ENCODE data around the gene FLVCR2.

The FLVCR2 gene

DNA sequence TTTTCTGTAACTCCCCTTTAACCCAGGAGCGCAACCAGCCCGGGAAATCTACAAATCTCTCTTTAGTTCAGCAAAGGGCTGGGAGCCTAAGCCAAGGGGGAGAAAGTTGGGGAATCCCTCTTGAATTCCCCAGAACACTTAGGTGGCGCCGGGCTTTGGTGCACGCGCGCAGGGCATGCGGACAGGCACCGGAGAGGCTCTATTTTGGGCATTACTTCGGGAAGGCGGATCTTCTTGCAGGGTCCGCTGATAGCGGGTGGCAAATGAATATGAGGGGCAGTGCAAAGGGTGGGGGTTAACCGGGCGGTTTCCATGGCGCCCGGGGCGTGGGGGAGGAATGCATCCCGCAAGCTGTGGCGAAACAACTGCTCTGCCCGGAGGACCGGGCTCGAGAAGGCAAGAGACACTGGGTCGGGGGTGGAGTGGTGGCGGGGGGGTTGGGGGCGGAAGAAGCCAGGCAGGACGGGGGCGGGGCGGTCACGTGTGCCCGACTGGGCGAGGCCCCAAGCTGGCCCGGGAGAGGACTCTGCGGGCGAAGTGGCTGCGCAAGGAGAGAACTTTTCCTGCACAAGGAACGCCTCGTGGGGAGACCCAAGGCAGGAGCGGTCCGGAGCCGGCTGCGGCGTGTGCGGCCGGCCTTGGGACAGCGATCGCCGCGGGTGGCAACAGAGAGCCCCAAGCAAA, at the start of gene FLVCR2:
Gene FLVCR2, plus strand, starts transcription at position 519 of the 684 bp plus-strand sequence. CDS start 353 bp downstream, outside the sequence.
- DNase-seq: peak; percentile 37

DNA sequence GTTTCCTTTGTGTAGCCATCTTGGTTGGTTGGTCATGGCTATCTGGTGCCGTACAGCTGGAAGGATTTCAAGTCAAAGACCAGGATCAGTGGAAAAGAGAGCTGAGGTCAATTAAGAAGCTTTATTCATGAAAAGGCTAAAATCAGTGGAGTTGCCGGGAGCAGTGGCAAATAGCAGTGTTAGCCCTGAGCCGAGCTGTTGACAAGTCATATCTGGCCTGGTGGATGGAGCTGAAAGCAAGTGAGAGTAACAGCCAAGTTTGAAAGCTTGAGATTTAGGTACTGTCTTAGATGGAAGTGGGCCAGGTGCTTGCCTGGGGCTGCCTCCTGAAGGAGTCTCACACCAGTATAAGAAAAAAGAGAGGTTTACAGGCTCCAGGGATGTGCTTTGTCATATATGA, 47.2 kb upstream of the FLVCR2 start:
- no peak for DNase-seq

DNA sequence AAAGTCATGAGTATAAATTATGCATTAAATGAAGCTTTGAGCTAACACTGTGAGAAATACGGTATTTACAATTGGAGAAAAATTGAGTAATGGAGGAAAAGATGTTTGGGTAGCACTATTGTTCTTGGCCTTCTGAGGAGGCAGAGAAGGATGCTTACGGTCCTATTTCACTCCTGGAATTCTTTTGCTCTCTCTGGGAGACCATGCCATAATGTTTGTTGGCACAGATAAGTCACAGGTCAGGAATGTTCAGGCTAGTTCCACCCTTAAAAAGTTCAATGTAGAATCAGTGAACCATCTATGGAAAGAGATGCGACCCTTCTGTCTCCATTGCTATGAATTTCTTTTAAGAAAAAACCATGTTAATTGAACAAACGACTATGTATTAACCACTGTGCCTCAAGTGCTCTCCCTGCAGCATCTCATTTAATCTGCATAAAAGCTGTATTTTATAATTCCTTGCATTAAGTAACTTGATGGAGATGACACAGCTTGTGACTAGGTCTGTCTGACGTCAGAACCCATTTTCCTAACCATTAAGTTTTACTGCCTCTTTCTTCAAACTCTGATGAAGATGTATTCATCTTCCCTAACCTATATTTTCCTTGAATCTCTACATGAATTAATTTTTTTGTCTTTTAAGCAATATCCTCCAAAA, 46.6 kb upstream of the FLVCR2 start:
- DNase-seq: no peak

DNA sequence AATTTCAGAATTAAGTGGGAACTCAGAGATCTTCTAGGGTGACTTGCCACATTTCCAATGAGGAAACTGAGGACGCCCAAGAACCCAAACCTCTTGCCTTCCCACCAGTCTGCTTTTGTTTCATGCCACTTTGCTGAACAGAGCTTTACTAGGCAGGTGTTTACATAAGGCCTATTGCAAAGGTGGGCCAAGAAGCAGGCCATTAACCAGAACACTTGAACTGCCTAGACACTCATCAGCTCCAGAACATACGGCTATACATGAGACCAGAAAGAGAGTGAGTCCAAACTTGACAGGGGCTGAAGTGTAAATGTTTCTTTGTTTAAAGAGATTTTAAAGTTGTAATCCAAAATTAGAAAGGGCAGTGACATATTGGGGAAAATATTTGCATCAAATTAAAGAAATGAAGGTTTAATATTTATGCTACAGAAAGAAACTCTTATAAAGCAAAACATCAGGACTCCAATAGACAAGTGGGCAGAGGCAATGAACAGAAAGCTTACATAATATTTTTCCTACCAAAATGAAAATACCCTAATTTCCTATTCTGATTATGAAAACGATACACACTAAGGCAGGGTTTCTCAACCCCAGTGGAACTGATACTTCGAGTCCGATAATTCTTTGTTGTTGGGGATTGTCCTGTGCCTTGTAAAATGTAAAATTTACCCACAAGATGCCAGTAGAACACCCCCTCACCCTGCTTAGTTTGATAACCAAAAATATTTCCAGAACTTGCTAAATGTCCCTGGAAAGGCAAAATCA, 44.4 kb upstream of the FLVCR2 start:
- DNase-seq: no peak

DNA sequence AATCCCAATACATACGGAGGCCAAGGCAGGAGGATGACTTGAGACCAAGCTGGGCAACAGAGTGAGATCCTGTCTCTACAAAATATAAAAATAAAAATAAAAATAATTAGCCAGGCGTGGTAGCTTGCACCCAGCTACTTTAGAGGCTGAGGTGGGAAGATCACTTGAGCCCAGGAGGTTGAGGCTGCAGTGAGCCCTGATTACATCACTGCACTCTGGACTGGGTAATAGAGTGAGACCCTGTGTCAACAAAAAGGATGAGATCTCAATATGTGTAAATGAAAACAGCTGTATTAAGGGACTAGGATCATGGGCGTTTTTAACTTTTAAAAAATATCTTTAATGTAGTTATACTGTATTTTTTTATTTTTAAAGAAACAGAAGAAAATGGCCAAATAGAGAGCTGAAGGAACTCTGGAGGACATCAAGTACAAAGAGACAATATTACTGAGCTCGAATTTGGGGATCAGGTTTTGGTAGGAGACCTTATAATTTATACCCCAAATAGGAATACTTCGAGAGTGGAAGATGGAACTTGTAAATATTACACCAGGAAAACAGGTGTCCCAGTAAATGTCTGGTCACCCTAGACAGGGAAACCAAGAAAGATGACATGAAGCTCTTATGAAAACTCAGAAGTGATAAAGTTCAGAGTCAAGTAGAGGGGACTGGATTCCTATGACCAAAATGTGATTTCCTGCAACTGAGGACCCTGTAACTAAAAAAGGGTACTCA, 43.1 kb upstream of the FLVCR2 start:
- DNase-seq: no peak

DNA sequence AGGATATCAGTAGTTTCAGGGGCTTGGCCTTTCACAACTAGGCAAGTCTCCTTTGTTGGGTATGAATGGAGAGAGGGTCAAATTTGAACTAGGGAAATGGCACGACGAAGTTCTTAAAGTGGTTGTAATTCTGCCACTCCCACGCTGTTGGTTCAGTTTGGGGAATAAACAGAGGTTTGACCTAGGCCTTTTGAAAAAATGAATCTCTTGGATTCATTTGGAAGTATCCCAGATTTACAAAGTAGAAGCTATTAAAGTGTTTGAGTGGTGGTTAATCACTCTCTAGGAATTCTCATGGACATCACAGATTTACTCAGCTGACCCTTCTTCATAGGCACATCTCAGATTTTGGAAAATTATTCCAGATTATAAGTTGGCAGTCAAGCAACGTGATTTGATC, 41.3 kb upstream of the FLVCR2 start:
- no peak for DNase-seq

GRCh38 chr14:75539162-75539560, 39.3 kb upstream of the FLVCR2 start:
- DNase-seq: no peak

- DNase-seq: no peak
Measured at GRCh38 chr14:75539561-75540478, 38.6 kb upstream of the FLVCR2 start.

- DNase-seq: no peak
Measured at GRCh38 chr14:75540479-75540851, 38.0 kb upstream of the FLVCR2 start.

DNA sequence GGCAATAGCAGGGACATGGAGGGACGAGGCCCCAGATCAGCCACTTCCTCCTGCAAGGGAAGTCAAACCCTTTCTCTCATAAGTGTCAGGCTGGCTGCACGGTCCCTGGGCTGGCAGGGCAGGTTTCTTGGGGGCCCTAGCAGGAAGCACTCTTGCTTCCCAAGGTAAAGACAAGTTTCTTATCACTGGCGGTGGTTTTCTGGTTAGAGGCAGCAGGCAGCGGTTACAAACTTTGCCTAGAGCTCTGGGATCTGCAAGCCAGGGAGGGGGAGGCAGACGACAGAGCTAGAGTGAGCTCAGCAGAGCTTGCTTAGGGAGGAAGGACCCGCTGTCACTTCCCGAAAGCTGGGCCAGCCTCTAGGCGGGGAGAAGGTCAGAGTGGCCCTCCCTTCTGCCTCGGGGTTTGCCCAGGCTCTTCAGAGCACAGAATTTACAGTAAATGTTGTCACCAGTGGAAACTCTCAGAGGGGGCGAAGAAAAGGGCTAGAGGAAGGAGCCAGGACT, 35.8 kb upstream of the FLVCR2 start:
- no peak for DNase-seq

DNA sequence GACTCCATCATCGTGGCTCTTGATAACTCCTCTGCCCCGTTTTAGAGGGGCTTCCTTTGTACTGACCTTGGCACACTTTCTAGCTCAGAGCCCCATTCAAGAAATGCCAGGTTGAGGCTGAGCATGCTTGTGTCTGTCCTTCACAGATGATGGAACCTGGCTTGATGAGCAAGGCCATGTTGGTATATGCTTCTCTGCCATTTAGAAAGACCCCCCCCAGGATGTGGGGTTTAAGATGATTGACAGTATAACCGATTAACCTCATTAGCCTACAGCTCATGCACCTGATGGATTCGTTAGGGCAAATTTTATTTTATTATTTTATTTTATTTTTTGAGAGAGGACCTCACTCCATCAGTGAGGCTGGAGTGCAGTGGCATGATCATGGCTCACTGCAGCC, 35.2 kb upstream of the FLVCR2 start:
- no peak for DNase-seq

GRCh38 chr14:75543786-75544185, 34.6 kb upstream of the FLVCR2 start:
- DNase-seq: no peak

- DNase-seq: no peak
Measured at GRCh38 chr14:75545907-75546306, 32.5 kb upstream of the FLVCR2 start.

DNA sequence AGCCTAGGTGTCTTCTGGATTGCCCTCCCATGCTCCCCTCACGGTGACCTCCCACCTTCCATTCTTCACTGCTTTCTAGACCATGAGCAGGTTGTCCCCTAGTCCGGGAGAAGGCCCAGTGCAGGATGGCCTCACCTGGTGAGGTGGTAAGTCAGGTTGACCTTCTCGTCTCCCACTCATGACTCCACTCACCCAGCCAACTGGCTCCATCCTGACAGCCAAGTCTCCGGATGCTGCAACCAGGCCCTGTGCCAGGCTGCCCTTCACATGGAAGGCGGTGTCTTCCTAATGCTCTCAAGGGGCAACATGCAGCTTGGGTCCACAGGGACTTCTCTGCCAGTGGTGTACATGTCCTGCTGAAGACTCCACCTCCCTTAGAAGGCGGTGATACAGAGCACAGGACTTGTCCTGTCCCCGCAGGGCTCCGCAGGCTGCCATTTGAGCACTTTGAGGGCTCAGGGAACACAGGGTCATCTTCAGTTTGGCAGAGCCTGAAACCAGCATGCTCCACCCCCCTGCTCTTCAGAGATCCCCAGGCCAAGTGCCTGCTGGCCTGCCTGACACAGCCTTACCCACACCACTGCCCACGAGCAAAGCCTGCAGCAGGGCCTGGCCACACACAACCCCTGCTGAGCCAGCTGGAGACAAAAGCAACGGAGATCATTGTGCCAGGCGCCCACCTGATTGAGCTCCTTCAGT, 30.7 kb upstream of the FLVCR2 start:
- no peak for DNase-seq

DNA sequence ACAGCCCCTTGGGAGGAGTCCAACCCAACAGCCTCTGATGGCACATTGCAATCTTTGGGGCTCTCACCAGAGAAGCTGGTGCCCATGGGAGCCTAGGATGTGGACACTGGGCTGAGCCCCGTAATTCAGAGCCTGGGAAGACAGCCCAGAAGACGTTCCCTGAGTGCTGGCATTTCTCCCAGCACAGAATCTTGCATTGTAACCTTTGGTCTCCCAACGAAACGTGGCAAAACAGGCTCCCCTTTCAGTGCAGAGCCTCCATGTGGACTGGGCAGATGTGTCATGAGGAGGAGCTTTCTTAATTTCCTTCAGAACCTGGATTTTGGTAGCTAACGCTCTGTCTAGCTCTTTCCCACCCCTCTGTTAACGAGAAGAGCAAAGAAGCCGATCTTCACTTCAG, 29.9 kb upstream of the FLVCR2 start:
- DNase-seq: no peak

DNA sequence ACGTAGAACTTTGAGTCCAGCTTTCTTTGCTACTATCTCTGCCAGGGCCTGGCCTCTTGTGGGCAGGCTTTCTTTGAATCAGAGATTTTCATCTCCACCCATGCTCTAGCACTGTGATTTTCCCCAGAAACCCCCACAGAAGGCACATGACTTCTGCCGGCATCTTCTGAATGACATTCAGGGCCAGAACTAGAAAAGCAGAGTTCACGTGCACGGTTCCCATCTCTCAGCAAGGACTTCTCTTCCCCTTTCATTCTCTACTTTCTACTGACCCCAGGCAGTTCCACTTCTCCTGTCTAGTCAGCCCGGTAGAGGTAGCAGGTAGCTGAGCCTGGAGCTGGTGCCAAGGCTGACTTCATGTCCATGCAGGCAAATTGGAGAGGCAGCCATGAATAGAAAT, 29.3 kb upstream of the FLVCR2 start:
- no peak for DNase-seq

GRCh38 chr14:75551021-75551420, 27.4 kb upstream of the FLVCR2 start:
- no peak for DNase-seq

DNA sequence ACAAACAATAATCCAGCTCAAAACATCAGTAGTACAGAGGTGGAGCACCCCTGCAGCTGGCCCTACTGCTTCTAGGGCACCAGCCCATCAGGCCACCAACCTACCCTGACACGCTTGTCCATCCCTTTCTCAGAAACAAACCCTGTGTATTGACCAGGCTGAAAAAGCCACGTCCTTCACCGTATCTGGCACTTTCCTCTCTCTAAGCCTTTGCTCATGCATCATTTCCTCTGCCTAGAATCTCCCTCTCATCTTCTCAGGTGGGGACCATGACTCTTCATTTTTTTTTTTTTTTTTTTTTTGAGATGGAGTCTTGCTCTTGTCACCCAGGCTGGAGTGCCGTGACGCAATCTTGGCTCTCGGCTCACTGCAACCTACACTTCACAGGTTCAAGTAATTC, 25.3 kb upstream of the FLVCR2 start:
- DNase-seq: no peak

- DNase-seq: no peak
Measured at GRCh38 chr14:75553761-75554364, 24.6 kb upstream of the FLVCR2 start.

- DNase-seq: peak; percentile 44
Measured at GRCh38 chr14:75554482-75554881, 23.9 kb upstream of the FLVCR2 start.

DNA sequence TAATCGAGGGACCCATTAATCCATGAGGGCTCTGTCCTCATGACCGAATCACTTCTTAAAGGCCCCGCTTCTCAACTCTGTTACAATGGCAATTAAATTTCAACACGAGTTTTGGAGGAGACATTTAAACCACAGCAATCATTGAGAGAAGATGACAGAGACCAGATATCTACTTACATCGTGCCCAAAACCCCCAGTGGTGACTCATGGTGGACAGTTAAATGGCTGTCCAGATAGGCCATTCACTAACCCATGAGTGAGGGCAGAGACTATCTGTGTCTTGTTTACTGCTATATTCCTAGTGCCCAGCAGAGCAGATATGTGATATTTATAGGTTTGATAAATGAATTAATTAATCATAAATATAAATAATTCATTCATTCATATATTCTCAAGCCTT, 20.0 kb upstream of the FLVCR2 start:
- no peak for DNase-seq
